Measurements from ENCODE around the gene PEX5.

GRCh38 chr12:7175493-7175892, 14.0 kb upstream of the PEX5 start:
- TF ChIP-seq CTCF (IDR thresholded peaks at IDR 0.05; ENCODE audit: low read length) (no peak), EZH2 (IDR thresholded peaks at IDR 0.05; ENCODE audit: borderline replicate concordance, low read length) (no peak)
